SK-N-SH (cell line): ENCODE results near the gene ZNRF4.

ENCODE experiments used
- CTCF ChIP-seq: fragments of 200-600 bp; sonication (generic); IDR thresholded peaks from 2 replicates; pipeline ENCODE4 v1.6.1; 2017; ENCODE audit warnings: antibody characterized with exemption, mild to moderate bottlenecking, moderate library complexity
- ELF1 ChIP-seq: IDR thresholded peaks from 2 replicates; pipeline ENCODE4 v1.4.0; 2012
- EP300 ChIP-seq, 2 experiments: IDR thresholded peaks; 2 replicates each; pipeline versions ENCODE4 v1.4.0 to v1.6.1; 2012; ENCODE audit warnings: borderline replicate concordance in 1 of 2, low read depth in 1 of 2, low read length in 1 of 2
- EZH2phosphoT487 ChIP-seq: fragments of 200-600 bp; sonication (generic); IDR thresholded peaks from 2 replicates; pipeline ENCODE4 v1.6.1; 2017; ENCODE audit warnings: low read depth, mixed run types, mild to moderate bottlenecking, antibody characterized with exemption, moderate library complexity, borderline replicate concordance
- JUND ChIP-seq: IDR thresholded peaks from 2 replicates; pipeline ENCODE4 v1.4.0; 2012
- MAX ChIP-seq: IDR thresholded peaks from 2 replicates; pipeline ENCODE4 v1.4.0; 2012; ENCODE audit warnings: low read depth
- POLR2AphosphoS5 ChIP-seq: IDR thresholded peaks from 2 replicates; pipeline ENCODE4 v1.6.1; 2012; ENCODE audit warnings: low read depth, low read length
- RCOR1 ChIP-seq: fragments of 150-350 bp; IDR thresholded peaks from 2 replicates; pipeline ENCODE4 v1.6.1; 2017; ENCODE audit warnings: antibody characterized with exemption, low read length
- RFX5 ChIP-seq: IDR thresholded peaks from 2 replicates; pipeline ENCODE4 v1.6.1; 2012; ENCODE audit warnings: mild to moderate bottlenecking, improper control_type of control experiment, low read length
- TAF1 ChIP-seq: IDR thresholded peaks from 2 replicates; pipeline ENCODE4 v1.6.1; 2012; ENCODE audit warnings: low read depth, mild to moderate bottlenecking, low read length, moderate library complexity, borderline replicate concordance
- TEAD4 ChIP-seq: IDR thresholded peaks from 2 replicates; pipeline ENCODE4 v1.4.0; 2012; ENCODE audit warnings: mild to moderate bottlenecking, borderline replicate concordance; ENCODE audit not compliant: insufficient read depth
- USF2 ChIP-seq: fragments of 150-350 bp; IDR thresholded peaks from 2 replicates; pipeline ENCODE4 v1.6.1; 2017; ENCODE audit warnings: antibody characterized with exemption, low read length, low read depth, borderline replicate concordance
- YY1 ChIP-seq: IDR thresholded peaks from 2 replicates; pipeline ENCODE4 v1.4.0; 2012; ENCODE audit warnings: low read depth, mild to moderate bottlenecking

GRCh38 chr19:5407356-5407755 is 47.9 kb upstream of the ZNRF4 start:
- no peak for TF ChIP-seq EP300 (IDR thresholded peaks at IDR 0.05; ENCODE audit: borderline replicate concordance in 1 of 2, low read depth in 1 of 2, low read length in 1 of 2)
- TF ChIP-seq CTCF, result no peak
- no peak for TF ChIP-seq MAX
- no peak for TF ChIP-seq USF2
- TF ChIP-seq TAF1, result no peak
- TF ChIP-seq ELF1, result no peak
- TF ChIP-seq EZH2phosphoT487, result no peak
- TF ChIP-seq RFX5, result no peak
- TF ChIP-seq POLR2AphosphoS5, result no peak
- no peak for TF ChIP-seq YY1
- no peak for TF ChIP-seq RCOR1
- no peak for TF ChIP-seq TEAD4
- TF ChIP-seq JUND, result no peak
